Neuron (in vitro differentiated cells): ENCODE measurements around the gene MYZAP.

Experiments
- H2AFZ ChIP-seq: one replicate; pipeline ENCODE4 v1.6.1; 2013; ENCODE audit warnings: low read depth, mild to moderate bottlenecking, inconsistent platforms, low read length, moderate library complexity
- H3K27me3 ChIP-seq: one replicate; pipeline ENCODE4 v1.6.1; 2013; ENCODE audit warnings: low read length; ENCODE audit not compliant: insufficient read depth
- H3K36me3 ChIP-seq: one replicate; pipeline ENCODE4 v1.6.1; 2013; ENCODE audit warnings: low read length; ENCODE audit not compliant: insufficient read depth
- H3K4me1 ChIP-seq: one replicate; pipeline ENCODE4 v1.6.1; 2013; ENCODE audit warnings: low read length; ENCODE audit not compliant: insufficient read depth
- H3K4me3 ChIP-seq: 2 replicates; pipeline ENCODE4 v1.5.1; 2013; ENCODE audit warnings: mild to moderate bottlenecking, low read length, moderate library complexity
- H3K9me3 ChIP-seq: one replicate; pipeline ENCODE4 v1.6.1; 2013; ENCODE audit warnings: low read length

The MYZAP gene

GRCh38 chr15:57647071-57647790, 55.5 kb downstream of the MYZAP start:
- Histone ChIP-seq H3K27me3 (peaks cover 2% of the 10 kb centered on the region), H3K9me3 (no peaks in the 10 kb centered on the region), H3K36me3 (no peaks in the 10 kb centered on the region), H3K4me1 (no peaks in the 10 kb centered on the region), H3K4me3 (no peak overlapping the region), H2AFZ (no peak overlapping the region)

GRCh38 chr15:57647791-57648130, 56.1 kb downstream of the MYZAP start:
- peaks cover 2% of the 10 kb centered on the region for H3K27me3 ChIP-seq
- H3K9me3 ChIP-seq: no peaks in the 10 kb centered on the region
- H2AFZ ChIP-seq: no peak overlapping the region
- no peak overlapping the region for H3K4me3 ChIP-seq
- no peaks in the 10 kb centered on the region for H3K4me1 ChIP-seq
- H3K36me3 ChIP-seq: no peaks in the 10 kb centered on the region

GRCh38 chr15:57649138-57649537, 57.4 kb downstream of the MYZAP start:
- Histone ChIP-seq H3K9me3 (no peaks in the 10 kb centered on the region), H3K27me3 (peaks cover 2% of the 10 kb centered on the region), H3K36me3 (no peaks in the 10 kb centered on the region), H2AFZ (no peak overlapping the region), H3K4me3 (no peak overlapping the region), H3K4me1 (no peaks in the 10 kb centered on the region)

- no peak overlapping the region for H3K4me3 ChIP-seq
- no peaks in the 10 kb centered on the region for H3K9me3 ChIP-seq
- H3K4me1 ChIP-seq: no peaks in the 10 kb centered on the region
- no peak overlapping the region for H2AFZ ChIP-seq
- H3K36me3 ChIP-seq: no peaks in the 10 kb centered on the region
- H3K27me3 ChIP-seq: peaks cover 12% of the 10 kb centered on the region
These were observed 59.7 kb downstream of the MYZAP start for GRCh38 chr15:57651445-57651844.

GRCh38 chr15:57652481-57652880, 60.8 kb downstream of the MYZAP start:
- peaks cover 14% of the 10 kb centered on the region for H3K27me3 ChIP-seq
- H3K4me1 ChIP-seq: no peaks in the 10 kb centered on the region
- H3K4me3 ChIP-seq: no peak overlapping the region
- no peaks in the 10 kb centered on the region for H3K36me3 ChIP-seq
- no peaks in the 10 kb centered on the region for H3K9me3 ChIP-seq
- no peak overlapping the region for H2AFZ ChIP-seq

- Histone ChIP-seq H2AFZ (no peak overlapping the region), H3K36me3 (no peaks in the 10 kb centered on the region), H3K27me3 (peaks cover 19% of the 10 kb centered on the region), H3K9me3 (no peaks in the 10 kb centered on the region), H3K4me3 (no peak overlapping the region), H3K4me1 (no peaks in the 10 kb centered on the region)
These were observed 62.6 kb downstream of the MYZAP start for GRCh38 chr15:57654153-57654852.

GRCh38 chr15:57655053-57655452, 63.3 kb downstream of the MYZAP start:
- Histone ChIP-seq H3K36me3 (no peaks in the 10 kb centered on the region), H3K4me3 (no peak overlapping the region), H3K4me1 (no peaks in the 10 kb centered on the region), H3K27me3 (peaks cover 19% of the 10 kb centered on the region), H3K9me3 (no peaks in the 10 kb centered on the region), H2AFZ (no peak overlapping the region)

- H3K27me3 ChIP-seq: peaks cover 19% of the 10 kb centered on the region
- no peak overlapping the region for H2AFZ ChIP-seq
- no peak overlapping the region for H3K4me3 ChIP-seq
- H3K36me3 ChIP-seq: no peaks in the 10 kb centered on the region
- no peaks in the 10 kb centered on the region for H3K9me3 ChIP-seq
- no peaks in the 10 kb centered on the region for H3K4me1 ChIP-seq
These were observed 64.1 kb downstream of the MYZAP start for GRCh38 chr15:57655809-57656208.

- no peaks in the 10 kb centered on the region for H3K4me1 ChIP-seq
These were observed 64.7 kb downstream of the MYZAP start for GRCh38 chr15:57656434-57656833.

GRCh38 chr15:57657619-57658018, 65.9 kb downstream of the MYZAP start:
- H3K4me1 ChIP-seq: no peaks in the 10 kb centered on the region
- H3K27me3 ChIP-seq: peaks cover 30% of the 10 kb centered on the region
- H3K9me3 ChIP-seq: no peaks in the 10 kb centered on the region
- H2AFZ ChIP-seq: no peak overlapping the region
- H3K36me3 ChIP-seq: no peaks in the 10 kb centered on the region
- H3K4me3 ChIP-seq: no peak overlapping the region

More at GRCh38 chr15:57656434-57656833, 64.7 kb downstream of the MYZAP start:
- no peaks in the 10 kb centered on the region for H3K36me3 ChIP-seq
- no peak overlapping the region for H2AFZ ChIP-seq
- no peak overlapping the region for H3K4me3 ChIP-seq
- H3K27me3 ChIP-seq: peaks cover 21% of the 10 kb centered on the region
- H3K9me3 ChIP-seq: no peaks in the 10 kb centered on the region

- Histone ChIP-seq H2AFZ (no peak overlapping the region), H3K9me3 (no peaks in the 10 kb centered on the region), H3K4me3 (no peak overlapping the region), H3K27me3 (peaks cover 37% of the 10 kb centered on the region), H3K36me3 (no peaks in the 10 kb centered on the region), H3K4me1 (no peaks in the 10 kb centered on the region)
These were observed 70.5 kb downstream of the MYZAP start for GRCh38 chr15:57662091-57662744.

GRCh38 chr15:57662802-57663201, 71.1 kb downstream of the MYZAP start:
- no peaks in the 10 kb centered on the region for H3K36me3 ChIP-seq
- no peak overlapping the region for H3K4me3 ChIP-seq
- peaks cover 37% of the 10 kb centered on the region for H3K27me3 ChIP-seq
- peaks cover 1% of the 10 kb centered on the region for H3K4me1 ChIP-seq
- H2AFZ ChIP-seq: no peak overlapping the region
- no peaks in the 10 kb centered on the region for H3K9me3 ChIP-seq

GRCh38 chr15:57663262-57663661, 71.6 kb downstream of the MYZAP start:
- H3K4me1 ChIP-seq: peaks cover 4% of the 10 kb centered on the region
- H3K27me3 ChIP-seq: peaks cover 35% of the 10 kb centered on the region

More at GRCh38 chr15:57663262-57663661, 71.6 kb downstream of the MYZAP start:
- no peak overlapping the region for H2AFZ ChIP-seq
- no peak overlapping the region for H3K4me3 ChIP-seq
- no peaks in the 10 kb centered on the region for H3K36me3 ChIP-seq
- no peaks in the 10 kb centered on the region for H3K9me3 ChIP-seq
